ENCODE results near the gene RETN.

DNA sequence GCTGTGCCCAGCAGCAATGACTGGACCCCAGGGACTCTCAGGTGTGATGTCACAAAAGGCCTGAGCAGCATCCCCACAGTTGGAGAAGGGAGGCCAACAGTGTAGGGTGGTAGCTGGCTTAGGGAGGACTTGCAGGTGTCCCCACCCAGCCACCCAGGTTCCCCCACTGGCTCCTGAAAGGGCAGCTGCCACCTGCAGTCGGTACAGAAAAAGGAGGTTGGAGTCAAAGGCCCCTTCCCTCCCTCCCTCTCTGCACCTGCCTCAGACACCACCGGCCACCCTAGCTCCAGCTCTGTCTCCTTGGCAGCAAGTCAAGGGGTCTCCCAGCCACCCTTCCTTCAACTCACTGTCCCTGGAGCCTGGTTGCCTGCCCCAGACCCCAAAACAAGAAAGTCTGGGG is 35.2 kb upstream of the RETN start, which contains the start of gene PCP2:
- TF ChIP-seq POLR2AphosphoS5 (IDR thresholded peaks at IDR 0.05; ENCODE audit: low read depth, low read length) (no peak), TAF1 (IDR thresholded peaks at IDR 0.05; ENCODE audit: borderline replicate concordance, insufficient read depth, low read length) (no peak), SIN3A (IDR thresholded peaks at IDR 0.05; ENCODE audit: borderline replicate concordance, insufficient read depth, low read length) (no peak), REST (IDR thresholded peaks at IDR 0.05; ENCODE audit: insufficient read depth in 1 of 2, low read depth in 2 of 2, low read length in 2 of 2) (no peak), FOXP2 (optimal IDR thresholded peaks at IDR 0.05; ENCODE audit: borderline replicate concordance, extremely low read depth, extremely low read length, insufficient read depth) (no peak)
